SK-N-SH treated with all-trans-retinoic acid at 6 μM for 48 hours (cell line): ENCODE measurements around the gene HCFC1.

Source experiments
- ATAC-seq: fragments of 200-7000 bp; cut with Tn5 transposase; 3 replicates; pipeline ENCODE4 v1.9.1; 2020; ENCODE audit warnings: mild to moderate bottlenecking, moderate library complexity
- ARNTL ChIP-seq: fragments of 450-650 bp; formaldehyde crosslinking; IDR thresholded peaks from 2 replicates; pipeline ENCODE4 v1.5.0; 2020; ENCODE audit warnings: low read depth, mild to moderate bottlenecking, moderate library complexity, borderline replicate concordance
- BACH2 ChIP-seq: fragments of 250-450 bp; sonication (Bioruptor Pico); IDR thresholded peaks from 2 replicates; pipeline ENCODE4 v1.9.0; 2021; ENCODE audit warnings: mild to moderate bottlenecking, borderline replicate concordance
- CSDC2 ChIP-seq: fragments of 250-450 bp; sonication (Bioruptor Pico); IDR thresholded peaks from 2 replicates; pipeline ENCODE4 v1.5.0; 2020; ENCODE audit warnings: mild to moderate bottlenecking, moderate library complexity
- ESRRG ChIP-seq: fragments of 250-450 bp; sonication (Bioruptor Pico); IDR thresholded peaks from 2 replicates; pipeline ENCODE4 v1.6.1; 2021; ENCODE audit warnings: mild to moderate bottlenecking
- ISL1 ChIP-seq: fragments of 250-450 bp; sonication (Bioruptor Pico); IDR thresholded peaks from 2 replicates; pipeline ENCODE4 v2.1.2; 2022; ENCODE audit warnings: mild to moderate bottlenecking, moderate library complexity
- OSR1 ChIP-seq: fragments of 250-450 bp; sonication (Bioruptor Pico); IDR thresholded peaks from 2 replicates; pipeline ENCODE4 v1.8.0; 2022; ENCODE audit warnings: moderate library complexity, mild to moderate bottlenecking, inconsistent platforms
- PPARA ChIP-seq: fragments of 250-450 bp; sonication (Bioruptor Pico); IDR thresholded peaks from 2 replicates; pipeline ENCODE4 v1.5.0; 2020; ENCODE audit warnings: mild to moderate bottlenecking, borderline replicate concordance
- RARB ChIP-seq: fragments of 250-450 bp; sonication (Bioruptor Pico); IDR thresholded peaks from 2 replicates; pipeline ENCODE4 v1.8.0; 2021; ENCODE audit warnings: mild to moderate bottlenecking, moderate library complexity
- SNAI2 ChIP-seq: fragments of 250-450 bp; sonication (Bioruptor Pico); IDR thresholded peaks from 2 replicates; pipeline ENCODE4 v1.5.0; 2020; ENCODE audit warnings: mild to moderate bottlenecking, moderate library complexity
- TCF4 ChIP-seq: fragments of 250-450 bp; sonication (Bioruptor Pico); IDR thresholded peaks from 2 replicates; pipeline ENCODE4 v1.8.0; 2021; ENCODE audit warnings: mild to moderate bottlenecking, moderate library complexity, borderline replicate concordance
- TOX ChIP-seq: fragments of 250-450 bp; sonication (Bioruptor Pico); IDR thresholded peaks from 2 replicates; pipeline ENCODE4 v1.8.0; 2021; ENCODE audit warnings: mild to moderate bottlenecking, moderate library complexity, borderline replicate concordance
- ZC3H10 ChIP-seq: fragments of 250-450 bp; sonication (Bioruptor Pico); IDR thresholded peaks from 2 replicates; pipeline ENCODE4 v1.5.1; 2021; ENCODE audit warnings: mild to moderate bottlenecking, moderate library complexity
- ZFP3 ChIP-seq: fragments of 250-450 bp; sonication (Bioruptor Pico); IDR thresholded peaks from 2 replicates; pipeline ENCODE4 v1.5.0; 2020; ENCODE audit warnings: mild to moderate bottlenecking, moderate library complexity
- ZFP30 ChIP-seq: fragments of 450-650 bp; formaldehyde crosslinking; IDR thresholded peaks from 2 replicates; pipeline ENCODE4 v1.5.0; 2022; ENCODE audit warnings: mild to moderate bottlenecking, moderate library complexity
- ZNF565 ChIP-seq: fragments of 450-650 bp; formaldehyde crosslinking; conservative IDR thresholded peaks from 2 replicates; pipeline ENCODE4 v1.5.0; 2020; ENCODE audit warnings: low read depth, mild to moderate bottlenecking, moderate library complexity
- ZNF70 ChIP-seq: fragments of 450-650 bp; formaldehyde crosslinking; IDR thresholded peaks from 2 replicates; pipeline ENCODE4 v1.5.0; 2020; ENCODE audit warnings: mild to moderate bottlenecking, moderate library complexity
- ZNF8 ChIP-seq: fragments of 450-650 bp; formaldehyde crosslinking; IDR thresholded peaks from 2 replicates; pipeline ENCODE4 v1.5.0; 2020; ENCODE audit warnings: mild to moderate bottlenecking, moderate library complexity
- TF ChIP-seq, protein P1 (sequence below): fragments of 250-450 bp; sonication (Bioruptor Pico); IDR thresholded peaks from 2 replicates; pipeline ENCODE4 v1.5.1; 2020; ENCODE audit warnings: low read depth, mild to moderate bottlenecking, moderate library complexity
- TF ChIP-seq, protein P2 (sequence below): fragments of 250-450 bp; sonication (Bioruptor Pico); IDR thresholded peaks from 2 replicates; pipeline ENCODE4 v1.5.0; 2020; ENCODE audit warnings: mild to moderate bottlenecking, moderate library complexity
- TF ChIP-seq, protein P3 (sequence below): fragments of 250-450 bp; sonication (Bioruptor Pico); IDR thresholded peaks from 2 replicates; pipeline ENCODE4 v1.5.1; 2021; ENCODE audit warnings: mild to moderate bottlenecking, moderate library complexity
- TF ChIP-seq, protein P4 (sequence below): fragments of 250-450 bp; sonication (Bioruptor Pico); IDR thresholded peaks from 2 replicates; pipeline ENCODE4 v1.8.0; 2021; ENCODE audit warnings: low read depth, mild to moderate bottlenecking, moderate library complexity, borderline replicate concordance
- TF ChIP-seq, protein P5 (sequence below): fragments of 250-450 bp; sonication (Bioruptor Pico); IDR thresholded peaks from 2 replicates; pipeline ENCODE4 v1.8.0; 2020; ENCODE audit warnings: mild to moderate bottlenecking, moderate library complexity, borderline replicate concordance

The HCFC1 gene

DNA sequence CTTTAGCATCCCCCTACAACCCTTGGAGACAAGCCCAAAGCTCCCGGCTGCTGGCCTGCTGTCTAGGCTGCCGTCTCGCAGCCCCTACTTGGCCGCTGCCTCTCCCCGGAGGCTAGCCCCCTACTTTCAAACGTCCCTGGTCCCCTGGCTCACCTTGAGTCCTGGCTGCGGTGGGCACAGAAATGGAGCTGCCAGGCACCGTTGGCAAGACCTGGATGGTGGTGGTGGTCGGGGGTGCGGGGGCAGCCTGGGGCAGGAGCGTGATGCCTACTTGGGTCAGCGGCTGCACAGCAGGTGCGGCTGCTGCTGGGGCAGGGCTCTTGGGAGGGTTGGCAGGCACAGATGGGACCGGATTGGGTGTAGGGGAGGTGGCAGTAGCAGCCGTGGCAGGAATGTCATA is 12.0 kb downstream of the HCFC1 start:
- no peak for TF ChIP-seq TCF4 (CRISPR knock-in tag)
- no peak for TF ChIP-seq TOX (CRISPR knock-in tag)
- ATAC-seq, result no peak

DNA sequence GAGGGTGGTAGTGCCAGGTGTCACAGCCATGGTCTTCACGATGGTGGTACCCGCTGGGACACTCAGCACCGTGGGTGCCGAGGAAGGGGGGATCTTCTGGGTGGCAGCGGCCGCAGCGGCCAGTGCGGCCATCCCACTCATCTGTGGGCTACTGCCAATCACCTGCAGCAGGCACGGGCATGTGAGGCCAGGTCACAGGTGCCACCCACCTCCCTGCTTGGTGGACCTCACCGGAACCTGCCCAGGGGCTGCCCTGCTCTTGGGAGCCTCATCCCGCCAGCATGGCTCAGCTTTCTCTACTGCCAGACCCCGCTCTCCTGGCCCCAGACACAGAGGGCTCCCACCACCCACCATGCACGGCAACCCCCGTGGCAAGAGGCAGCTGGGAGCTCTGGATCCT is 13.0 kb downstream of the HCFC1 start:
- no peak for ATAC-seq
- TF ChIP-seq ZNF565 (CRISPR knock-in tag) (no peak), OSR1 (CRISPR knock-in tag) (no peak), ISL1 (CRISPR knock-in tag) (no peak), TCF4 (CRISPR knock-in tag) (no peak), ESRRG (CRISPR knock-in tag) (no peak), CSDC2 (CRISPR knock-in tag) (no peak), SNAI2 (CRISPR knock-in tag) (no peak), ZFP3 (no peak), BACH2 (CRISPR knock-in tag) (no peak), ZC3H10 (no peak), PPARA (CRISPR knock-in tag) (no peak), ZNF8 (CRISPR knock-in tag) (no peak), ZFP30 (no peak), ARNTL (CRISPR knock-in tag) (no peak), RARB (CRISPR knock-in tag) (no peak)
- TF ChIP-seq, protein P1, sequence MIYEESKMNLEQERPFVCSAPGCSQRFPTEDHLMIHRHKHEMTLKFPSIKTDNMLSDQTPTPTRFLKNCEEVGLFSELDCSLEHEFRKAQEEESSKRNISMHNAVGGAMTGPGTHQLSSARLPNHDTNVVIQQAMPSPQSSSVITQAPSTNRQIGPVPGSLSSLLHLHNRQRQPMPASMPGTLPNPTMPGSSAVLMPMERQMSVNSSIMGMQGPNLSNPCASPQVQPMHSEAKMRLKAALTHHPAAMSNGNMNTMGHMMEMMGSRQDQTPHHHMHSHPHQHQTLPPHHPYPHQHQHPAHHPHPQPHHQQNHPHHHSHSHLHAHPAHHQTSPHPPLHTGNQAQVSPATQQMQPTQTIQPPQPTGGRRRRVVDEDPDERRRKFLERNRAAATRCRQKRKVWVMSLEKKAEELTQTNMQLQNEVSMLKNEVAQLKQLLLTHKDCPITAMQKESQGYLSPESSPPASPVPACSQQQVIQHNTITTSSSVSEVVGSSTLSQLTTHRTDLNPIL (CRISPR knock-in tag), result no peak
- TF ChIP-seq, protein P2, sequence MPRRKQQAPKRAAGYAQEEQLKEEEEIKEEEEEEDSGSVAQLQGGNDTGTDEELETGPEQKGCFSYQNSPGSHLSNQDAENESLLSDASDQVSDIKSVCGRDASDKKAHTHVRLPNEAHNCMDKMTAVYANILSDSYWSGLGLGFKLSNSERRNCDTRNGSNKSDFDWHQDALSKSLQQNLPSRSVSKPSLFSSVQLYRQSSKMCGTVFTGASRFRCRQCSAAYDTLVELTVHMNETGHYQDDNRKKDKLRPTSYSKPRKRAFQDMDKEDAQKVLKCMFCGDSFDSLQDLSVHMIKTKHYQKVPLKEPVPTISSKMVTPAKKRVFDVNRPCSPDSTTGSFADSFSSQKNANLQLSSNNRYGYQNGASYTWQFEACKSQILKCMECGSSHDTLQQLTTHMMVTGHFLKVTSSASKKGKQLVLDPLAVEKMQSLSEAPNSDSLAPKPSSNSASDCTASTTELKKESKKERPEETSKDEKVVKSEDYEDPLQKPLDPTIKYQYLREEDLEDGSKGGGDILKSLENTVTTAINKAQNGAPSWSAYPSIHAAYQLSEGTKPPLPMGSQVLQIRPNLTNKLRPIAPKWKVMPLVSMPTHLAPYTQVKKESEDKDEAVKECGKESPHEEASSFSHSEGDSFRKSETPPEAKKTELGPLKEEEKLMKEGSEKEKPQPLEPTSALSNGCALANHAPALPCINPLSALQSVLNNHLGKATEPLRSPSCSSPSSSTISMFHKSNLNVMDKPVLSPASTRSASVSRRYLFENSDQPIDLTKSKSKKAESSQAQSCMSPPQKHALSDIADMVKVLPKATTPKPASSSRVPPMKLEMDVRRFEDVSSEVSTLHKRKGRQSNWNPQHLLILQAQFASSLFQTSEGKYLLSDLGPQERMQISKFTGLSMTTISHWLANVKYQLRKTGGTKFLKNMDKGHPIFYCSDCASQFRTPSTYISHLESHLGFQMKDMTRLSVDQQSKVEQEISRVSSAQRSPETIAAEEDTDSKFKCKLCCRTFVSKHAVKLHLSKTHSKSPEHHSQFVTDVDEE (CRISPR knock-in tag), result no peak
- TF ChIP-seq, protein P3, sequence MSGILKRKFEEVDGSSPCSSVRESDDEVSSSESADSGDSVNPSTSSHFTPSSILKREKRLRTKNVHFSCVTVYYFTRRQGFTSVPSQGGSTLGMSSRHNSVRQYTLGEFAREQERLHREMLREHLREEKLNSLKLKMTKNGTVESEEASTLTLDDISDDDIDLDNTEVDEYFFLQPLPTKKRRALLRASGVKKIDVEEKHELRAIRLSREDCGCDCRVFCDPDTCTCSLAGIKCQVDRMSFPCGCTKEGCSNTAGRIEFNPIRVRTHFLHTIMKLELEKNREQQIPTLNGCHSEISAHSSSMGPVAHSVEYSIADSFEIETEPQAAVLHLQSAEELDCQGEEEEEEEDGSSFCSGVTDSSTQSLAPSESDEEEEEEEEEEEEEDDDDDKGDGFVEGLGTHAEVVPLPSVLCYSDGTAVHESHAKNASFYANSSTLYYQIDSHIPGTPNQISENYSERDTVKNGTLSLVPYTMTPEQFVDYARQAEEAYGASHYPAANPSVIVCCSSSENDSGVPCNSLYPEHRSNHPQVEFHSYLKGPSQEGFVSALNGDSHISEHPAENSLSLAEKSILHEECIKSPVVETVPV (CRISPR knock-in tag), result no peak
- TF ChIP-seq, protein P4, sequence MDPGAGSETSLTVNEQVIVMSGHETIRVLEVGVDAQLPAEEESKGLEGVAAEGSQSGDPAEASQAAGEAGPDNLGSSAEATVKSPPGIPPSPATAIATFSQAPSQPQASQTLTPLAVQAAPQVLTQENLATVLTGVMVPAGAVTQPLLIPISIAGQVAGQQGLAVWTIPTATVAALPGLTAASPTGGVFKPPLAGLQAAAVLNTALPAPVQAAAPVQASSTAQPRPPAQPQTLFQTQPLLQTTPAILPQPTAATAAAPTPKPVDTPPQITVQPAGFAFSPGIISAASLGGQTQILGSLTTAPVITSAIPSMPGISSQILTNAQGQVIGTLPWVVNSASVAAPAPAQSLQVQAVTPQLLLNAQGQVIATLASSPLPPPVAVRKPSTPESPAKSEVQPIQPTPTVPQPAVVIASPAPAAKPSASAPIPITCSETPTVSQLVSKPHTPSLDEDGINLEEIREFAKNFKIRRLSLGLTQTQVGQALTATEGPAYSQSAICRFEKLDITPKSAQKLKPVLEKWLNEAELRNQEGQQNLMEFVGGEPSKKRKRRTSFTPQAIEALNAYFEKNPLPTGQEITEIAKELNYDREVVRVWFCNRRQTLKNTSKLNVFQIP (CRISPR knock-in tag), result no peak
- TF ChIP-seq, protein P5, sequence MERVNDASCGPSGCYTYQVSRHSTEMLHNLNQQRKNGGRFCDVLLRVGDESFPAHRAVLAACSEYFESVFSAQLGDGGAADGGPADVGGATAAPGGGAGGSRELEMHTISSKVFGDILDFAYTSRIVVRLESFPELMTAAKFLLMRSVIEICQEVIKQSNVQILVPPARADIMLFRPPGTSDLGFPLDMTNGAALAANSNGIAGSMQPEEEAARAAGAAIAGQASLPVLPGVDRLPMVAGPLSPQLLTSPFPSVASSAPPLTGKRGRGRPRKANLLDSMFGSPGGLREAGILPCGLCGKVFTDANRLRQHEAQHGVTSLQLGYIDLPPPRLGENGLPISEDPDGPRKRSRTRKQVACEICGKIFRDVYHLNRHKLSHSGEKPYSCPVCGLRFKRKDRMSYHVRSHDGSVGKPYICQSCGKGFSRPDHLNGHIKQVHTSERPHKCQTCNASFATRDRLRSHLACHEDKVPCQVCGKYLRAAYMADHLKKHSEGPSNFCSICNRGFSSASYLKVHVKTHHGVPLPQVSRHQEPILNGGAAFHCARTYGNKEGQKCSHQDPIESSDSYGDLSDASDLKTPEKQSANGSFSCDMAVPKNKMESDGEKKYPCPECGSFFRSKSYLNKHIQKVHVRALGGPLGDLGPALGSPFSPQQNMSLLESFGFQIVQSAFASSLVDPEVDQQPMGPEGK, result no peak

DNA sequence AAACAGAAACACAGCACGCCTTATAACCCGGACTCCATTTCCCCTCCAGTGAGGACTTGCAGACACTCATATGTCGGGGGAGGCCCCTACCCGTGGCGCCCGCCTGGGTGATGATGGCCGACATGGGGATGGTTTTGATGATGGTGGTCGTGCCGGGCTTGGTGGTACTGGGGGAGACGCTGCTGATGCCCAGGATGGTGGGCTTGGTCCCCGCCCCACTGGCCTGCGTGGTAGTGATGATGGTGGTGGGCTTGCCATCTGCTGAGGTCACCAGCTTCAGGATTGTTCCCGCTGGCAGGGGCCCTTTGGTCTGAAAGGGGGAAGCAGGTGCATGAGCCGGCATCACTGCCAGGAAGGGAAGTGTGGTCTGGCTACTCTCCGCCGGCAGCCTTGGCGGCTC is 14.4 kb downstream of the HCFC1 start:
- no peak for ATAC-seq
- TF ChIP-seq PPARA (CRISPR knock-in tag) (no peak), ZFP30 (no peak), ZNF8 (CRISPR knock-in tag) (no peak), ARNTL (CRISPR knock-in tag) (no peak), ZNF70 (CRISPR knock-in tag) (no peak), TOX (CRISPR knock-in tag) (no peak), OSR1 (CRISPR knock-in tag) (no peak), SNAI2 (CRISPR knock-in tag) (no peak), CSDC2 (CRISPR knock-in tag) (no peak), ZFP3 (no peak), BACH2 (CRISPR knock-in tag) (no peak)
- TF ChIP-seq, protein P1 (CRISPR knock-in tag), result no peak
